Middle frontal gyrus (tissue), 1 donor: Measurements from ENCODE around the gene BUD13.
A peak's percentile ranks its signal among the peaks of the same experiment; 100 is the strongest.

Source experiments
- DNase-seq: peaks from one replicate; pipeline ENCODE4 v3.0.0-alpha.2; 2015; ENCODE audit warnings: low spot score; ENCODE audit errors: extremely low spot score

BUD13 gene

DNA sequence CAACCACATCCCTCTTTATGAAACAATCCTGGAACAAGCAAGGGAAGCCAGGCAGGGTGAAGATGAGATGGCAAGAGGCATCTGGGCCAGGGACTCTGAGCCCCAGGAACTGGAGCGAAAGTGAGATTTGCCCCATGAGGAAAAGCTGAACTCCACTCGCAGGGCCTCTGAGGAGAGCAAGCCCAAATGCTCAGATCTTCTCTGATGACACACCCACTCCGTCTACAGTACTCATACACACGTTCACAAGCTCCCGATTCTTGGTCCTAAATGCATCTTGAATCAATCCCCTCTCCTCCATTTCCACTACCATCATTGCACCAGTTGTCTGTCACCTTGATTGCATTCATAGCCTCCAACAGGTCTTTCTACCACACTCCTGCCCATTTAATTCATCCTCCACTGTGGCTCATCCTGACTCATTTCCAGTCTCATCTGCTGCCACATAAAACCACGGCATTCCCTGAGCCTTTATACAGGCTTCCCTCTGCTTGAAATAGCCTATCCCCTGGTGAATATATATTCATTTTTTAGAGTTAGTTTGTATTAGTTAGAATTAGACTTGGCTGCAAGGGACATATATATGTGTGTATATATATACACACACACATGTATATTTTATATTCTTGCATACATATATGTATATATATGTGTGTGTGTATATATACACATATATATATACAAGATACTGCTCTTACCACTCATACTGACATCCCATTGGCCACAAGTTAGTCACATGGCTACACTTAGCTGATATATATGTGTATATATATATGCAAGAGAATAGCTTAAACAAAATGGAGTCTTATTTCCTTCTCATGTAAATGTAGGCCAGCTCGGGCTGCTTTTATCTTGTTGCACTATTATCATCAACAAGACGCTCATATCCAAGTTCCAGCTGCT is 20.3 kb upstream of the BUD13 start:
- DNase-seq: no peak

DNA sequence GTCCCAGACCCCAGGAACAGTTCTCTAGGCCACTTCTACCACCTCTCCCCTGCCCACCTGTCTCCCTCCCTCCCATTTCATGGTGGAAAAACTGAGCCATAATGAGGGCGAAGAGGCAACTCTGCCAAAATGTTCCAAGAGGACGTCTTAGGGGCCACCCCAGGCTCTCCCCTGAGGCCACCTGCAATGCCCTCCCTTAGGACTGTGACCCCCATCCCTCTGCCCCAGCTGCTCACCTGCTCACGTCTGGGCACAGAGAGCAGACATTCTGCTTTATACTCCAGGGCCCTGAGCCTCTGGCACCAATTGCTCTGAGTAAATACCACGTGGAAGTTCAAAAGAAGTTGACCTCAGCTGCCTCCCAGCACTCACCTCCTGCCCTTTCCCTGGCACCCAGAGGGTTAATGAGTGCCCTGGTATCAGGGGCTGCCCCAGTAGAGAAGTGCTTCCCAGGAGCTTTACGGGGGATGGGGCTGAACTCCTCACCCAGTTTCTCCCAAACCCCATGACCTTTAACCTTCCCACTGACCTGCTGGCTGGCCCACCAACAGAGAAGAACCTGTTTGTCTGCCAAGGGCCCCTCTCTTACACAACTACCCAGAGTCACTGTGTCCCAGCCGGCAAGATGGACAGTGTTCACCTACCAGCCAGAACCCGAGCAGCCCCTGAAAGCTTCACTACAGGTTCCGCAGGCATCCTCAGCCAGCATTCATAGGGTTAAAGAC is 19.5 kb upstream of the BUD13 start:
- no peak for DNase-seq

DNA sequence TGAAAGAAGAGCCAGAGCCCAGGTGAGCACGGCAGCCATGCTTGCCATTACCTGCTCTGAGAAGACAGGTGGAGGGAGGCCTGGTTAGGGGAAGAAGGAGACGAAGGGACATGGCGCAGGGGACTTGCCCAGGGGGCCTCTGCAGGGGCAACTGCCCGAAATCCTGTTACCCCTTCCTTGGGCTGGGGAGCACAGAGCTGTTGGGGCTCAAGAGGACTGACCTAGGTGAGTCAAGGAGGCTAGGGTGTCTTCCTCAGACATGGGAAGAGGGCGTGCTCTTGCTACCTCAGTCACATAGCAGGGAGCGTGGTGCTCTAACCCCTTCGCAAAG is 19.0 kb upstream of the BUD13 start, which contains the start of gene APOA5:
APOA5 (minus strand) TSS at position 67 of the 331 bp plus-strand sequence; CDS start at position 48, 19 bp downstream.
- no peak for DNase-seq

DNA sequence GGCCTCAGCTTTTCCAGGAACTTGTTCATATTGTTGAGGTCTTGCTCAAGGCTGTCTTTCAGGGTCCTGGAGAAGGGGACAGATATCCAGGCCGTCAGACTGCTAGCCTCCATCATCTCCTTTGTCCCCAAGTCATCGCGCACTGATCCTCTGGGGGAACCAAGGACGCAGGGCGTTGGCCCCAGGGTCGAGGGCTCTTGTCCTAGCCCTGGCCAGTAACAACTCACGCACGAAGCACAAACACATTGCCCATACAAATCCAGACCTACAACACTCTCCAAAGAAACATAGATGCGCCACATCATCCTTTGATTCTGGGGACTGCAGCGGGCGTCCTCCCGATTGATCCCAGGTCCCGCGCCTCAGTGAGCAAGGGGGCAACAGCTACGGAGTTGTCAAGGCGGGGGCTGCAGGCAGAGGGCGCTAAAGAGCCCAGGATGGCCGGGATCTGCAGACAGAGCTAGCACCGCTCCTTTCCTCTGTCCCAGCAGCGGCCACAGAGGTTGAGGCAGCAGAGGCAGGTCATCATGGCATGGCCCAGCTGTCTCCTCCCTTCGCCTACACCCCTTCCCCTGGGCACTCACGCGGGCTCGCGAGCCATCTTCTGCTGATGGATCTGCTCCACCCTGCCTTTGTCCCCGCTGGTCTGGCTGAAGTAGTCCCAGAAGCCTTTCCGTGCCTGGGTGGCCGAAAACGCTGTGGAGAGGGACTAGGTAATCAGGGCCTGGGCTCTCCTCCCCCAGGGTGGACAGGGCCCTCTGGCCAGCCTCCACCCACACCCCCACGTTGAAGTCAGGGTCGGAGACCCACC is 18.4 kb upstream of the BUD13 start:
- DNase-seq: peak; percentile 51

DNA sequence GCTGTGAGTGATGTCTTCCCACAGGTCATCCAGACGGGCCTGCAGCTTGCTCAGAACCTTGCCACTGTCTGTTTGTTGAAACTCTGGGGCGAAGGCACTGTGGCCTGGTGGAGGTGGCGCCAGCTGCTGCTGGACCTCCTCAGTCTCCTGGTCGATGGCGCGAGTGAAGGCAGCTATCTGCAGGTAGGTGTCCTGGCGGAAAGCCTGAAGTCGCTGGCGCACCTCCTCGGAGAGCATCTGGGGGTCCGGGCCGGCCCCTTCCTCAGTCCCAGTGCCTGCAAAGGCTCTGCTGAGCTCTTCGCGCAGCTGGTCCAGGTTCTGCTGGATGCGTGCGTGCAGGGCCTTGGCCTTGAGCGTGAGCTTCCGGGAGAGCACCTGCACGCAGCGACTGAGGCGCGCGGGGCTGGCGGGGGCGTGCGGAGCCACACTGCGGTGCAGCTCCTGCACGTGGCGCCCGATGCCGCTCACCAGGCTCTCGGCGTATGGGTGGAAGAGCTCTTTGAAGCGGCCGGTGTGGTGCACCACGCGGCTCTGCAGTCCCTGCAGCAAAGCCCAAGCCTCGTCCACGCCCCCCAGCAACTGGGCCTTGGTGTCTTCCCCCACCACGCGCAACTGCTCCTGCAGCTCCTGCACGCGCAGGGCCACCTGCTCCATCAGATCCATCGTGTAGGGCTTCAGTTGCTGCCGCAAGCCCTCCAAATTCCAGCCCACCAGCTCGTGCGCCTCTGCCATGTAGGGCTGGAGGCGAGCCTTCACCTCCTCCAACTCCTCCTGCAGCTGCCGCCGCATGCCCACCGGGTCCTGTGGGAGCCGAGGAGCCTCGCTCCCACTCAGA is 17.6 kb upstream of the BUD13 start:
- no peak for DNase-seq

DNA sequence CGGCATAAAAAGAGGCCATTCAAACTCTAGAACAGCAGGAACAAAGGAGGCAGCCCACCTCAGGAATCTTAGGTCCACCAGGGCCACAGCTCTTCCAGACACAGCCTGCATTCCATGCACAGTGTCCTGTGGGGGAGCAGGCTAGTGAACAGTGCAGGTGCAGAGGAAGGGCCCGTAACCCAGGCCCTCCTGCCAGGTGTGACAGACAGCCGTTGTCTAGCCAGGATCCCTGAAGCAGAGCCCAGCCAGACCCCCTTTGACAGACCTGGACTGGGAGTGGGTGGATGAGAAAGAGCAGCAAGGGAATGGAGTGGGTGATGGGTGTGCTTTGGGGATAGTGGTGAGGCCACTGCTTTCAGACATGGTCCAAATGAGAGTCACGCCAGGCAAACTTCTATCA is 16.2 kb upstream of the BUD13 start:
- no peak for DNase-seq

DNA sequence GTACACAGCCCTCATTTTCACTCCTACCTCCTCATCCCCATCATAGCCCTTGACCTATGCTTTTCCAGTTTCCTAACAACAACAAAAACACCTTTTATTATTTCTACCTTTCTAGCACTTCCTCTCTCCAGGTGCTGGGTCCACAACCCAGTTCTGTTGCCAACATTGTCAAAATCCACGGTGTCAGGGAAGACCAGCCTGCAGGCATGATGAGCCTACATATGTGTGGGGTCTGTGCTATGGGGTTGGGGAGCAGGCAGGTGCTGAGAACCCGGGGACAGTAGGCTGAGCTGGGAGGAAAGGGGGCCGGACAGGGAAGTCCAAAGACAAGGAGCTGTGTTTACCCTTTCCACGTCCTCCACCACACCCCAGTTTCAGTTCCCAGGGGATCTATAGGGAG is 15.7 kb upstream of the BUD13 start:
- no peak for DNase-seq

DNA sequence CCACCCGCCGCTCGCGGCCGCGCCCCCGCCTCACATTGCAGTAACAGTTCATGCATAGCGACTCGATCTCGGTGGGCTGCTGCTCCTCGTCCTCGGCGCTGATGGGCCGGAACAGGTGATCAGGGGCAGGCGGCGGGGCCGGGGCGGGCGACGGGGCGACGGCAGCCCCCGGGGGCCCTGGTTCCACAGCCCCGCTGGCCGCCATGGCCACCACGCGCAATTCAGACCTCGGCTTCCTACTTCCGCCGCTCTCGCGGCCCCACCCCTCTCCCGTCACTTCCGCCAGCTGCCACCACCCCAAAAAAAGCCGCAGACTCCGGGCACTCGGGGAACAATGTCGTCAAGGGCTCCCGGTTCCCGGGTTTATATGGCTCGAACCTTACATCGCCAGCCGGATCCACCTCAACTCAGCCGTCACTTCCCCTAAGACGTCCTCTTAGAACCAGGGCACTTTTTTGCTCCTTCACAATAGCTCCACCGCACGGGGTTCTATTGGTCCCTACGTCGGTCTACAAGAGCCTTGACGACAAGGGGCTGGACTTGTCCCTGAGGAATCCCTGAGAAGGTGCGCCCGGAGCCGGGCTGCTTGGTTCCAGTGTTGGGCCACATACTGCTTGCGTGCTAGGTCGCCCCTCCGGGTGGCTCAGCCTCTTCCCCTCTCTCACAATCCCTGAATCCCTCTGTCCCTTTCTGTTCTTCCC is 15.1 kb upstream of the BUD13 start, which contains the start of gene ZPR1:
ZPR1 (minus strand) TSS at position 238 of the 701 bp plus-strand sequence; CDS start at position 205, 33 bp downstream.
- DNase-seq: peak; percentile 65

DNA sequence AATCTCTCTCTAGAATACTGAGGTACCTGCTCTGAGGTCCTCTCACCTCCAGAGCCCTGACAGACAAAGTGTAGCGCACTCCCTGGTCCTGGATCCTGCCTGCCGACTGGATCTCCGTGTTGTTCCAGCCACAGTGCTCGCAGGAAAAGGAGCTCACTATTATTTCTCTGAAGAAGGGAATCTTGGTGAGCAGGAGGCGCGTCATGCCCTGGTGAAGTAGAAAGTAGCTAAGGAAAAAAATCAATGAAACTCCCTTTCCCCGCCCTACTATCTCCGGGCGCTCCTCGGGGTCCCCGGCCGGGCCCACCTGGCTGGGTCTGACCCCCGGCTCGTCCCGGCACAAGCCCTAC is 14.6 kb upstream of the BUD13 start:
- no peak for DNase-seq

DNA sequence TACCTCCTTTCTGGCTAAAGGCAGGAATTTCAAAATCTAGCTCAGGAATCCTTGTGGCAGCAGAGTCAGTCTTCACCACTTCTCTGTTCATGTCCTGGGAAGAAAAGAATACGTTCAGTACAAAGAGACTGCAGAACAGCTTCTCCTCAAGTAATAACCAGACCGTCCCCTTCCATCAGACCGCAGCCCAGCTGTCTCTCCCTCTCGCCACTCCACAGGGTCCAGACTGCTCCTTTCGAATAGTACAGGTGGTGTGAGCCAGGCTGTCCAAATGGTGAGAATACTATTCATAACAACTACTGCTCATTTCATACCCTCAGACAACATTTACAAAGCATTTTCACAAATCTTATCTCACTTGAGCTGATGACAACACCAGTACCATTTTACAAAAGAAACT is 14.2 kb upstream of the BUD13 start:
- no peak for DNase-seq

DNA sequence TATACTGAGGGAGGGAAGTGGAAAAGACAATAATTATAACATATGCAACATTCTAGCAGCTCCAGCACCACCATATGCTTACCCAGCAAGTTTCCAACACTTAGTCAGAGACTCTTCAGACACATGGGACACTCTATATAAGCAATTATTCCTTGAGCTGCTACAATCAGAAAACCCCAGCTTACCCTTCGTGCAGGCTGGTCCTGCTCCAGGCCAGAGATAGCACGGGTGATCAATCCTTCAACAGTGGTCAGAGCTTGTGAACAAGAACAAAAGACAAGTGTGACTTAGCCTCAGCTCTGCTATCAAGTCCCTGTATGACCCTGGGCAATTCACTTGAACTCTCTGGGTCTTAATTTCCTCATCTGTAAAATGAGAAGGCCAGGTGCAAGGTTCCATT is 13.5 kb upstream of the BUD13 start:
- DNase-seq: no peak

DNA sequence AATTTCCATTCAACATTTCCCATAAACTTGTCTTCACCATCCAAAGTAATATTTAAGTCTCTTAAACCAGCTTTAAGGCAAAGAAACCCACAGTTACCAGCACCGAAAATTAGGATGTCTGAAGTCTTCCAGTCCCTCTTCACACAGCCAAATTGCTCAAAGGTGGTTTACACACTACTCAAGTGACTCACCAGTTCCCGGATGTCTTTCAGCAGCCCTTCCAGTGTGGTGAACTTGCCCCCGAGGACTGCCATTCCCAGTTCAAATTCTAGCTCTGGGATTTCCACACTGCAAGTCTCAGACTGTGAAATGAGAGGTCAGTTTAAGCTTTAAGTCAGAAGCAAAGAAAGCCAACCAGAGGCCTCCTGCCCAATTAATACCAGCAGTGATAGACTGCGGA is 9.9 kb upstream of the BUD13 start:
- no peak for DNase-seq

DNA sequence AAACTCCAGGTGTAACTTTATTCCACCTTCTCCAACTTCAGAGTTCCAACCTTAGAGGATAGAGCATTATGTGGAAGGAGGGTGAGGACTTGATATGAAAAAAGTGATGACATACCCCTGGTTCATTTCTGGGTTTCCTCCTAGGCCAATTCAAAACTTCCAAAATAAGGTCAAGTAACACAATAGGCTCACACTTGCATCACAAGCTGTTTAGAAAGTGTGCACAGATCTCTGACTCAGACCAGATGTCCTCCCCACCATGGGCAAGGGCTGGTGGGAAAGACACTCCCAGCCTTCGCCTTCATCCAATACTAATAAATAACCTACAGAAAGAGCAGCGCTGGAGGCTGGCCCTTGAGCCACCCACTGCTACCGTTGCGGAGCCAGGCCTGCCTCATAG is 5.8 kb upstream of the BUD13 start:
- DNase-seq: no peak

DNA sequence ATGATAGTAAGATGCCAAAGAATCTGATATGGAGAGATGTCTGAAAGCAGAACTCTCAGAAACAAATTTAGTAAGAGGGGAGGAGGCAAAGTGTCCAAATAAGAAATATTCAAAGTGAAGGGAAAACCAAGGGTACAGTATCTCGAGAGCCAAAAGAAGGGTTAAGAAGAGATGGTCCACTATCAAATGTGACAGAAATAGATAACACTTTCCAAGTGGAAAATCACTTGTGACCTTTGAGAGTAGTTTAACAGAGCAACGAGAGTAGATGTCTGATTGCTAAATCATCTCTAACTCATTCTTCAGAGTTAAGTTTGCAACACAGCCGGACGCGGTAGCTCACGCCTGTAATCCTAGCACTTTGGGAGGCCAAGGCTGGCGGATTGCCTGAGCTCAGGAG is 4.3 kb upstream of the BUD13 start:
- no peak for DNase-seq

DNA sequence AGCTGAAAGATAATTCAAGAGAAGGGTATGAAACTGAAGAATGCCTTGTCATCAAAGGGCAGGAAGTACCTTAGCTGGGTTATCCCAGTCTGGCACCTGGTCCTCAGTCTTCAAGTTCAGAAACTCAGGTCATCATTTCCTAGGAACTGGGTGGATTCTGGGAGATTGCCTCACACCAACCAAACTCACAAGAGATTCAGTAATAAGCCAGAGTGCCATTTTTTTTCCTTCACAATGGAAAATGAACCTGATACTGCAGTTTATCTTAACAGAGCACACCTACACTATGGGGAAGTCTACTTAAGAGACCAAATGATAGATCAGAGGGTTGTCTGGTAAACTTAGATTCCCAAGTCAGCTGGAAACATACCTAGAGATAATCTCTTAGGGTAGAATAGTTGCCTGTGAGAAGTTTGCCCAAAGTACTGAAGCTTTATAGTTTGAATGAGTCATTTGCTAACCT is 3.8 kb upstream of the BUD13 start:
- no peak for DNase-seq

DNA sequence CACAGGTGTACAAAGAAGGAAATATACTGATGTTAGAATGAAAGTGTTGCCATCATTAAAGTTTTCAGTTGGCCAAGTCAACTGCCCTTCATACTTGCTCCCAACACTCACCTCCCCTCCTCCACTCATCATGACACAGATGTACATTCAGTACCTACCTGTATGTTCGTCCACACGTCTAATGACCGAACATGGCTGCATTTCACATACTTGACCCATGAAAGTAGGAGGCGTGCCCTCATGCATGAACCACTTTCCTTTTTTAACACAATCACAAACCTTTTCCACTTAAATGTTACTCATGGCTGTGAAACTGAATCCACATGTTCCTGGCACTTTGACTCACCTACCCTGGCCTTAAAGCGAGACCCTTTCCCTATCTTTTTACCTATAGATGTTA is 3.2 kb upstream of the BUD13 start:
- no peak for DNase-seq

DNA sequence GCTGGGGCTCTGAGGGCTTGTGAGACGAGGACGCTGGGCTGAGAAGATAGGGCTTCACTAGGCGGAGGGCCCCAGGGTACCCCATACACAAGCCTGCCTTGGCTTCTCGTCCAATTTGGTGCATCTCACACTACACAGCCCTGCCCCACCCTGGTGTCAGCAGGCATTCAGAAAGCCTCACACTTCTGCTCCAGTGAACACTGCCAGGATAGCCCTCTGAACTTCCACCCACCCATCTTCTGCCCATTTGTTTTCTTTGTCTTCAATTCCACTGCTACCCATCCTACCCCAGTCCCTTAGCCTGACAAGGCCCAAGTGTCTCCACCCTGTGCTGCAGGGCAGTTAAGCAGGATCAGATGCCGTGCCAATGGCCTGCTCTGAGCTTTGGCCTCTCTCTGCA is 1.9 kb upstream of the BUD13 start:
- DNase-seq: no peak

DNA sequence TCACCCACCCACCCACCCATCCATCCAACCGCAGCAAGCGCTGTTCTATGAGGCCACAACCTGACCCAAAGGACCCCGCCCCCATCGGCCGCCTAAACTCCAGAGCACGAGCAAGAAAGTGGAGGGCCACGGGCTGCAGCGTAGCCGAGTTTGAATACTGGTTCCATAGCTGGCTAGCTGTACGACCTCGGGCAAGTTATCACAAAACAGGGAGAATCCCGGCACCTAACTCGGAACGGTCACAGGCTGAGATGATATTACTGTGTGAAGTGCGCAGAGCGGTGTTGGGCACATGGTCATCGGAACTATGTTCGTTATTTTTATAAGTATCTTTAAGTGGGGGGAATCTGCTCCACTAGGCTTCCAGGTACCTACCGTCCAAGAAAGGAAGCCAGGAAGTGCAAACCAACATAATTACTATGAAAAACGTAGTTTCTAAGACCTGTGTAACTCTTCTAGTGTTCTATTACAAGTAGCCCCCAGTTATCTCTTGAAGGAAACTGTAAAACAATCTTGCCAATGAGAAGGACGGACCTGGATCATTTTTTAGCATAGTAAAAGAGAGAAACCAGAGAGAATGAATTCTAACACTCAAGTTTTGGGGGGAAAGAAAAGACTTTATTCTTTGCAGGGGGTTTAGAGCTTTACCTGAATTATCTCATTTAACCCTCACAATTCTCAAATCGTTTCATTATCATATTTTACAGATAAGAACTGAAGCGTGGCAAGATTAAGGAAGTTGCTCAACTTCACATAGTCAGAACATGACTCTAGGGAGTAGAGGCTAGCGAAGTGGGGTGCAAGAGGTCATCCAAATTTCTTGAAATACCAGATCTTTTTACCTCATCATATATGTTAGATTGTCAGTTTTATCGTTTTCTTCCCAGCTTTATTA is 663 bp upstream of the BUD13 start:
- DNase-seq: peak; percentile 13

DNA sequence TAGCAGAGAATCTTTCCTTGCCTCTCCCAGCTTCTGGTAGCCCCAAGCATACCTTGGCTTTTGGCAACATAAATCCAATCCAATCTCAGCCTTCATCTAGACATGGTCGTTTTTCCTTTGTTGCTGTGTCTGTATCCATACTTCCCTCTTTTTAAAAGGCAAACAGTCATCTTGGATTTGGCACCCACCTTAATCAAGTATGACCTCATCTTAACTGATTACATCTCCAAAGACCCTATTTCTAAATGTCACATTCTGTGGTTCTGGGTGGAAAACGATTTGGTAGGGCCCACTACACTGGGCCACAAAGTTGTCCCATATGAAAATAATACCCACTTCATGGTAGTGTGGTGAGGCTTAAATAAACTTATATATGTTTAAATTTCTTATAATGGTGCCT is 852 bp downstream of the BUD13 start:
- DNase-seq: no peak
